ENCODE results near the gene USP26. TPM values are rescaled to one million over a fixed set of nuclear protein-coding genes. Genes with fewer than 3 reads are reported as not detected.
"Not testable (repeated sequence)": the region's sequence is repeated elsewhere in the genome, so short reads cannot be mapped to it uniquely, and the experiment has no call there.

The USP26 gene
- polyA plus RNA-seq, 4 donors: not detected

- not testable (repeated sequence) for DNase-seq (ENCODE audit: low read depth in 4 of 4, low spot score in 3 of 4)
Measured at GRCh38 chrX:133044145-133044786, 52.6 kb downstream of the USP26 start.

- no peak for DNase-seq (ENCODE audit: low read depth in 4 of 4, low spot score in 3 of 4)
Measured at GRCh38 chrX:133042260-133042659, 54.6 kb downstream of the USP26 start.

GRCh38 chrX:133033010-133033409 is 63.9 kb downstream of the USP26 start:
- DNase-seq (ENCODE audit: low read depth in 4 of 4, low spot score in 3 of 4): no peak

GRCh38 chrX:133018229-133018628 is 78.7 kb downstream of the USP26 start:
- DNase-seq (ENCODE audit: low read depth in 4 of 4, low spot score in 3 of 4): no peak

GRCh38 chrX:133007458-133007857 is 89.5 kb downstream of the USP26 start:
- DNase-seq (ENCODE audit: low read depth in 4 of 4, low spot score in 3 of 4): no peak

- DNase-seq (ENCODE audit: low read depth in 4 of 4, low spot score in 3 of 4): no peak
Measured at GRCh38 chrX:133005616-133006015, 91.3 kb downstream of the USP26 start.

GRCh38 chrX:133005042-133005441 is 91.9 kb downstream of the USP26 start:
- DNase-seq (ENCODE audit: low read depth in 4 of 4, low spot score in 3 of 4): peak in 1 of 4 donors; percentile 1

- DNase-seq (ENCODE audit: low read depth in 4 of 4, low spot score in 3 of 4): no peak
Measured at GRCh38 chrX:132999209-132999608, 97.7 kb downstream of the USP26 start.

- no peak for DNase-seq (ENCODE audit: low read depth in 4 of 4, low spot score in 3 of 4)
Measured at GRCh38 chrX:132990835-132991234, 106.1 kb downstream of the USP26 start.

GRCh38 chrX:132986556-132986955 is 110.4 kb downstream of the USP26 start:
- no peak for DNase-seq (ENCODE audit: low read depth in 4 of 4, low spot score in 3 of 4)

GRCh38 chrX:132984058-132984650 is 112.8 kb downstream of the USP26 start:
- no peak for DNase-seq (ENCODE audit: low read depth in 4 of 4, low spot score in 3 of 4)

- no peak for DNase-seq (ENCODE audit: low read depth in 4 of 4, low spot score in 3 of 4)
Measured at GRCh38 chrX:132983496-132983895, 113.4 kb downstream of the USP26 start.

- DNase-seq (ENCODE audit: low read depth in 4 of 4, low spot score in 3 of 4): not testable (repeated sequence)
Measured at GRCh38 chrX:132980035-132980434, 116.9 kb downstream of the USP26 start.

Other genes with a start within 250 kb of the USP26 start
- gene HS6ST2, start 138.5 kb downstream of the USP26 start, polyA plus RNA-seq (ENCODE audit: insufficient read length in 4 of 4): 10 to 100 TPM; 21.6 to 40.2 (median 27.2) TPM
- not detected for gene TFDP3, start 121.2 kb upstream of the USP26 start, polyA plus RNA-seq (ENCODE audit: insufficient read length in 4 of 4)

Data from left renal pelvis (tissue), 4 donors.